ENCODE results near the gene RETREG2. TPM values are rescaled to one million over a fixed set of nuclear protein-coding genes. Genes with fewer than 3 reads are reported as not detected.

Gene RETREG2
- total RNA-seq, 4 donors from 2014 or later: 49.8 to 63.7 (median 57.6) TPM

DNA sequence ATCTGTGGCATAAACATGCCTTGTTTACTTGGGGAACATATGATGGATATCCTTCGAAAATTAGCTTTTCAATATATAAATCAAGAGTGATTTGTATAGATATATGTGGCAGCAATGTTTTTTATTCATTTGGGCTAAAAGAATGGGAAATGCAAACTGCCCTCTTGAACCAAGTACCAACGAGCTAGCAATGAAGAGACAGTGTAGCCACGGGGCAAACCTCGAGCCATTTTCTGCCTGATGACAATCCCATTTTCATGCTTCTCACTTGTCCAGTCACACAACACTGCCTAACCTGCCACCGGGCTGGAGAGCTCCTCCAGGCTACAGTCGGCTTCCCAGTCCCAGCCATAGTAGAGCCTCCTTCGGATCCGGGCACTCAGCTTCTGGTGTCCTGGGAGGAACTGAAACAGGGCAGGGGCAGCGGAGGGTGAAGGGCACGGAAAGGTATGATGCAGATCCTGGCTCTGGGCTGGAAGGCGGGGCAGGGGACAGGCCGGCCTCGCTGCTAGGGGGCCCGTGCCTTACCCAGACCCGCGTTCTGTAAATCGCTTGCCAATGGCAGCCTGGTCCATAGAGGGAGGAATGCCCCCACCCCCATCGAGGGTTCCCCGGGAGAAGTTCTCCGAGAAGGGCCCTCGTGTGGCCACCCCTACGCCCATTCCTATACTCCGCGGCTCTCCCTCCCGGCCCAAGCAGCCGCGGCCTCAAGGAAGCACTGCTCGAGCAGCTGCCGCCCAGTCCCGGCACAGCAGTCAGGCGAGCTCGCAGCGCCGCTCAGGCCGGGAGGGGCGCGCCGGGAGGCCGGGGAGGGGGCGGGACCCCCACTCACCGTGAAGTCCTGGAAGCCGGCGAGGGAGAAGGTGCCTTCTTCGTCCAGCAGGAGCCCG, 1.9 kb upstream of the RETREG2 start:
- no peaks in the 10 kb centered on the region for H3K9me3 ChIP-seq
- TF ChIP-seq EP300 (IDR thresholded peaks at IDR 0.05) (no peak), POLR2A (IDR thresholded peaks at IDR 0.05) (peak in 1 of 2 donors; percentile 7), POLR2AphosphoS5 (IDR thresholded peaks at IDR 0.05) (no peak)
- TF ChIP-seq, protein P1, sequence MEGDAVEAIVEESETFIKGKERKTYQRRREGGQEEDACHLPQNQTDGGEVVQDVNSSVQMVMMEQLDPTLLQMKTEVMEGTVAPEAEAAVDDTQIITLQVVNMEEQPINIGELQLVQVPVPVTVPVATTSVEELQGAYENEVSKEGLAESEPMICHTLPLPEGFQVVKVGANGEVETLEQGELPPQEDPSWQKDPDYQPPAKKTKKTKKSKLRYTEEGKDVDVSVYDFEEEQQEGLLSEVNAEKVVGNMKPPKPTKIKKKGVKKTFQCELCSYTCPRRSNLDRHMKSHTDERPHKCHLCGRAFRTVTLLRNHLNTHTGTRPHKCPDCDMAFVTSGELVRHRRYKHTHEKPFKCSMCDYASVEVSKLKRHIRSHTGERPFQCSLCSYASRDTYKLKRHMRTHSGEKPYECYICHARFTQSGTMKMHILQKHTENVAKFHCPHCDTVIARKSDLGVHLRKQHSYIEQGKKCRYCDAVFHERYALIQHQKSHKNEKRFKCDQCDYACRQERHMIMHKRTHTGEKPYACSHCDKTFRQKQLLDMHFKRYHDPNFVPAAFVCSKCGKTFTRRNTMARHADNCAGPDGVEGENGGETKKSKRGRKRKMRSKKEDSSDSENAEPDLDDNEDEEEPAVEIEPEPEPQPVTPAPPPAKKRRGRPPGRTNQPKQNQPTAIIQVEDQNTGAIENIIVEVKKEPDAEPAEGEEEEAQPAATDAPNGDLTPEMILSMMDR (IDR thresholded peaks at IDR 0.05): peak in 2 of 4 experiments; percentile 5 to 45
- peak overlapping the region; percentile 95 to 99 (median 96) for H3K27ac ChIP-seq
- peak overlapping the region; percentile 82 to 99 for H3K4me3 ChIP-seq
- peaks cover 0 to 54% of the 10 kb centered on the region in 2 donors for H3K36me3 ChIP-seq
- peak; percentile 29 for ATAC-seq
- no peaks in the 10 kb centered on the region for H3K27me3 ChIP-seq
- H3K4me1 ChIP-seq: peaks cover 0 to 60% (median 31%) of the 10 kb centered on the region in 3 donors
- 12 to 13% methylated on average over 6 to 8 of the region's 45 CpGs for WGBS, 2 donors (ENCODE audit: low coverage in 1 of 2)

DNA sequence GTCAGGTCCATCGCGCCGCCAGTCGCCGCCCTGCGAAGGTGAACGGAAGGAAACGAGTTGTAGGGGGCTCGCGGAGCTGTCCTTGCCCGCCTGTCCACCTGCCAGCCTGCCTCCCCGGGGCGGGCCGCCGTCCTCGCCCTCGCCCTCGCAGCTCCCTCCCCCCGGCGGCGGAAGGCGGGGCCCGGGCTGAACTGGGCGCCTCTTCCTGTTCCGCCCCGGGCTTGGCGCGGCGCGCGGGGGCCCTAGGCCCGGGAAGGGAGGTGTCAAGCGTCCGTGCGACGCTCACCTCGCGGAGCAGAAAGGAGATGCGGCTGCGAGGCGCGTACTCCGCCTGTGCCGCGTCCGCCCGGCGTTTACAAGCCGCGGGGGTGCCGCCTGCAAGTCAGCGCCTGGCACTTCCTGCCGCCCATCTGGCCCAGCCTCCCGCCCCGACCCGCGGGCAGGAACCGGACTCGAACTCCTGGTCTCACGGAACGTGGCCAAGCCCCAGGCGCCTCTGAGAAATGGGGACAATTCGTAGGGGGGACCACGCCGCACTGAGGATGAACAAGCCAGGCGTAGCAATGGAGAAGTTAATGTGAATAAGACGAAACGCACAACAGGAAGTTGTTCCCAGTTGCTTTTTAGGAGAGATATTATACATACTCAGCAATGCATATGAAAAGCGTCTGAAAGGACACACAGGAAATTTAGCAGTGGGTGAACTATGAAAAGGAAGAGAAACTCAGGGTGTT, 1.1 kb upstream of the RETREG2 start, which contains the start of gene CNPPD1:
Gene CNPPD1, minus strand, starts transcription at position 108 of the 734 bp plus-strand sequence. Its CDS starts 97 bp downstream, at position 11.
- H3K27ac ChIP-seq: peak within 1 kb of the TSS; percentile 95 to 99 (median 96)
- no peaks in the 10 kb centered on the region for H3K27me3 ChIP-seq
- H3K36me3 ChIP-seq: peaks cover 0 to 58% of the 10 kb centered on the region in 2 donors
- H3K4me3 ChIP-seq: peak within 1 kb of the TSS; percentile 82 to 99
- WGBS, 2 donors (ENCODE audit: low coverage in 1 of 2): 0% methylated on average over 3 of the region's 69 CpGs
- peak; percentile 86 for ATAC-seq
- peak; percentile 96 for TF ChIP-seq POLR2AphosphoS5 (IDR thresholded peaks at IDR 0.05)
- peak; percentile 96 to 97 for TF ChIP-seq POLR2A (IDR thresholded peaks at IDR 0.05)
- no peak for TF ChIP-seq EP300 (IDR thresholded peaks at IDR 0.05)
- TF ChIP-seq, protein P1 (IDR thresholded peaks at IDR 0.05): no peak
- peaks cover 0 to 52% (median 26%) of the 10 kb centered on the region in 3 donors for H3K4me1 ChIP-seq
- H3K9me3 ChIP-seq: no peaks in the 10 kb centered on the region

DNA sequence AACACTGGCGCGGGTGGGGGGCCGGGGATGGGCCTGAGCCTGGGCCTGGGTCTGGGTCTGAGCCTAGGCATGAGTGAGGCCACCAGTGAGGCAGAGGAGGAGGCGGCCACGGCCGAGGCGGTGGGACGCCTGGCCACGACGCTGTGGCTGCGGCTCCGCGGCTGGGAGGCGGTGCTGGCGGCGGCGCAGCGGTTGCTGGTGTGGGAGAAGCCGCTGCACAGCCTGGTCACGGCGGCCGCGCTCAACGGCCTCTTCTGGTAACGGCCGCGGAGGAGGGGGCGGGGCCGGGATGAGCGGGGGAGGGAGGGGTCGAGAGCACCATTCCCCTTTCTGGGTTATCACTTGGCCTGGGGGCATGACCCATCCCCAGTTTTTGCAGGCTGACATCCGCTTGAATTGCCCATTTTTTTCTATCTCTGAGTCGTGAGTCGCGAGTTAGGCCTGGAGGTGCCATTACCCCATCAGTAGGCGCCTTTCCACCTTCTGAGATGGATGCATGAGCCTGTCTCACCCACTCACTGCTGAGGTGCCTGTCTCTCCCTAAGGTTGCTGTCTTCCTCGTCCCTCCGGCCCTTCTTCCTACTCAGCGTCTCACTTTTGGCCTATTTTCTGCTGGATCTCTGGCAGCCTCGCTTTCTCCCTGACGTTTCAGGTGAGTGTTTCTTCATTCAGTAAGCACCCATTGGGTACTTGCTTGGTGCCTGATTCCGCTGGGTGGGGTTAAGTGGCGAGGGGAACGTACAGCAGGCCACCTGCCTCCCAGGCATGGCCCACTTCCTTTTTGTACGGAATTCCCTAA, 501 bp downstream of the RETREG2 start:
- 3% methylated on average over 8 to 13 of the region's 45 CpGs for WGBS, 2 donors (ENCODE audit: low coverage in 1 of 2)
- Histone ChIP-seq H3K36me3 (peaks cover 0 to 58% of the 10 kb centered on the region in 2 donors), H3K4me3 (peak overlapping the region; percentile 82 to 99), H3K9me3 (no peaks in the 10 kb centered on the region), H3K4me1 (peaks cover 0 to 52% (median 26%) of the 10 kb centered on the region in 3 donors), H3K27ac (peak overlapping the region; percentile 95 to 99 (median 96)), H3K27me3 (no peaks in the 10 kb centered on the region)
- TF ChIP-seq, protein P1 (IDR thresholded peaks at IDR 0.05): peak in 1 of 4 experiments; percentile 8
- TF ChIP-seq POLR2A (IDR thresholded peaks at IDR 0.05): no peak
- TF ChIP-seq POLR2AphosphoS5 (IDR thresholded peaks at IDR 0.05): no peak
- TF ChIP-seq EP300 (IDR thresholded peaks at IDR 0.05): no peak
- no peak for ATAC-seq

DNA sequence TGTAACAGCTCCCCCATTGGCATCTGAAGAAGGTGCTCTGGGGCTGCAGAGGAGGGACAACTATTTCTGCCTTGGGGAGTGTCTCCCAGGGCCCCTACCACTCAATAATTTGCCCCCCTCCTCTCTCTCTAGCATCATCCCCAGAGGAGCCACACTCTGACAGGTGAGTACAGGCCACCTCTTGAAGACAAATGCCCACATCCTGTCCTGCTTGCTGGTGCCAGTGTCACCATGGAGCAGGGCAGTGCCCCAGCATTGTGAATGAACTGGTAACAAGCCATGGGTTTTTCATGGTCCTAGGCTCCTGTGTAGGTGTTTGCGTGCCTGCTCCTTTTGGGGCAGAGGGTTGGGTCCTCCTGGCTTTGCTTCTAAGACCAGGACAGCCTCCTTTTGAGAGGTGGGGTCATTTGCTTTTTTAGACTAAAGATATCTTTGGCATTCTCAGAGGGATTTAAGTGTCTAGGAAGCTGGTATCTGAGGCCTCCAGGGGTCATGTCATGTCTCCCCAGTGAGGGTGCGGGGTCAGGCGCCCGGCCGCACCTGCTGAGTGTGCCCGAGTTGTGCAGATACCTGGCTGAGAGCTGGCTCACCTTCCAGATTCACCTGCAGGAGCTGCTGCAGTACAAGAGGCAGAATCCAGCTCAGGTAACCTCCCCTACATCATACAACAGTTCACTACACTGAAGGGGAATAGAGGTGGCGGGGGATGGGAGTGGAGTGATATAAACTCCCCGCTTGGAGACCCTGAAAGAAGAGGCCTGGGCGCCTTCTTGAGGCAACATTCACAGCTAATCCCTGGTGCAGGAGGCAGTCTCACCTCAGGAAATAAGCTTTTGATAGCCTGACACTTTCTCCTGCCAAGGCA, 1.8 kb downstream of the RETREG2 start:
- H3K4me1 ChIP-seq: peaks cover 0 to 46% (median 25%) of the 10 kb centered on the region in 3 donors
- no peak for ATAC-seq
- peak overlapping the region in 1 of 2 donors; percentile 99 for H3K4me3 ChIP-seq
- H3K36me3 ChIP-seq: peaks cover 0 to 56% of the 10 kb centered on the region in 2 donors
- H3K27ac ChIP-seq: no peak overlapping the region
- 97 to 100% methylated on average over 2 to 5 of the region's 9 CpGs for WGBS, 2 donors (ENCODE audit: low coverage in 1 of 2)
- no peaks in the 10 kb centered on the region for H3K27me3 ChIP-seq
- H3K9me3 ChIP-seq: no peaks in the 10 kb centered on the region
- no peak for TF ChIP-seq POLR2AphosphoS5 (IDR thresholded peaks at IDR 0.05)
- TF ChIP-seq, protein P1 (IDR thresholded peaks at IDR 0.05): no peak
- no peak for TF ChIP-seq POLR2A (IDR thresholded peaks at IDR 0.05)
- TF ChIP-seq EP300 (IDR thresholded peaks at IDR 0.05): no peak
